Astrocyte of the spinal cord (primary cell): ENCODE results near the gene MRPL45.

Experiments
- DNase-seq: peaks from one replicate; pipeline ENCODE4 v3.0.0; 2011; ENCODE audit warnings: low read depth, low spot score
- H3K4me3 ChIP-seq: 2 replicates; pipeline ENCODE4 v1.5.1; 2011; ENCODE audit warnings: low read depth, mild to moderate bottlenecking, low read length, moderate library complexity
- CTCF ChIP-seq: IDR thresholded peaks from 2 replicates; pipeline ENCODE4 v1.5.1; 2012; ENCODE audit warnings: low read depth, mild to moderate bottlenecking, low read length, inconsistent platforms
- in situ Hi-C: cut with HindIII; loops from 2 replicates; pipeline ENCODE4 v1.10.0; 2017; ENCODE audit warnings: low sequenced_read_pairs

The MRPL45 gene

DNA sequence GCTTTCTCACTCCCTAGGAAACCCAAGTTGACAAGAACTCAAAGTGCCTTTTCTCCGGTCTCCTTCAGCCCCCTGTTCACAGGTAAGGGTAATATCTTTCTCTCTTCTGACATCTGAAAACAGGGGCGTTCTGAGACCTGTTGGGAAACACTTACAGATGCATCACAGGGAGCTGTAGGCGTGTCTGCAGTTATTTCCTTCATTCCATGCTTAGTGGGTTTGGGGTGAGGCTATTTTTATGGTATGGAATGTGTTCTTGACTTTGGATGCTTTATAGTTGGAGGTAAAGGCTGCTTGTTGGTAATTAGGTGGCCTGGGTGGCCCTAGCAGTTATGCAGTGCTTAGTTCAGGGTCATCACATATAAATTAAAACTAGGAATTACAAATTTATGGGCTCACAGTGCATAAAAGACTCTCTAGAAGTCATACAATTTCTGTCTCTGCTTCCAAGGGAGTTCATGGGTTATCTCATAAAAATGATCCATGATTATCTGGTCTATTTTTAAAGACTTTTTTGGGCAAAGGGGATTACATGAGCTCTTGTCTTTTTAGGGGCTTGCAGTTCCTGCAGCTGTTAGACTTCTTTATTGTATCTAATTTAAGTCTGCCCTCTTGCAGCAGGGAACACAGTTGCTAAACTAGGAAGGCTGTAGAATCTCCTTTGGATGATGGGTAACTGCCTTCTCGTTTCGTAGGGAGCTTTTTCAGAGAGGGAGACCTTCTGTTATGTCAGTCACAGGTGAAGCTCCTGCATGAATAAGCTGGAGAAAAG lies 64.9 kb downstream of the MRPL45 start:
- TF ChIP-seq CTCF = no peak
- no peak for DNase-seq
- H3K4me3 ChIP-seq = no peak overlapping the region
- in situ Hi-C loops = no loop called here

- H3K4me3 ChIP-seq = no peak overlapping the region
- in situ Hi-C loops = no loop called here
- TF ChIP-seq CTCF = no peak
- no peak for DNase-seq
Observed at GRCh38 chr17:38363016-38363415, 66.0 kb downstream of the MRPL45 start.

DNA sequence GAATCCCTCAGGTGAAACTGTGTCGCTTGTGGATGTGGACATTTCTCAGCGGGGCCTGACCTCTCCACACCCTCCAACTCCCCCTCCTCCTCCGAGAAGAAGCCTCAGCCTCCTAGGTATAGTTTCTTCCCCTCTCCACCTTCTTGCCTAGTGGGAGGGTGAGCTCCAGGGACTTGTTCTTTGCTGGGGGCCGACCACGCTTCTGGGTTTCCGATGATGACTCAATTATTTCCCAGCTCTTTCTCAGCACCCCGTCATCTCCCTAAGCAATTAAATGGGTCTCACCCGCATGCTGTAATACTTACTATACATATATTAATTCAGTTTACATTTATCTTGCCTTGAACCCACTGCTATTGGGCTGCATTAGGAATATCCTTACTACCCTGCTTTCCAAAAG lies 67.8 kb downstream of the MRPL45 start:
- no peak for DNase-seq
- TF ChIP-seq CTCF = no peak
- in situ Hi-C loops = no loop called here
- no peak overlapping the region for H3K4me3 ChIP-seq

DNA sequence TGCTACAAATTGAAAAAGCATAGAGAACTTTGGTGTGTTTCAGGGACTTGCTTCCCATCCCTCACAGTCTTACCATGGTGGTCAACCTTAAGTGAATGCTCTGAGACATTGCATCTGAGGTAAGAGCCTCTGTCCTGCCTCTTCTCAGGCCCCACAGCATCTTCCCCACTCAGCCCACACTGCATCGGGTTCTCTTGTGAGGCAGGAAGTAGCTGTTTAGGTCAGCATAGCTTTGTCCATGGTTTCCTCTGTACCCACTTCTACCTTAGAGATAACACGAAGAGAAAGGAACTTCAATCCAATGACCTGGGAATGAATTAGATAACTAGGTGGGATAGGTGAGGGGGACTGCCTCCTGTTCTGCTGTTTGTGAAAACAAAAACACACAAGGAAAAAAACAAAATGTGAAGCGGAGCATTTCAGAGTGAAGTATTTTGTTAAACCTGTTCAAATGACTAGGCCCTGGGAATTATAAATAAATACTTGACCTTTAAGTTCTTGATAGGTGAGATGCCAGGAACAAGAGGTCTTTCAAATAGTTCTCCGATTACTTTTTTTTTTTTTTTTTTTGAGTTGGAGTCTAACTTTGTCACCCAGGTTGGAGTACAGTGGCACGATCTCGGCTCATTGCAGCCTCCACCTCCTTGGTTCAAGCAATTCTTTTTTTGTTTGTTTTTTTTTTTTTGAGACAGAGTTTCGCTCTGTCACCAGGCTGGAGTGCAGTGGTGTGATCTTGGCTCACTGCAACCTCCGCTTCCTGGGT lies 72.3 kb downstream of the MRPL45 start:
- DNase-seq = no peak
- in situ Hi-C loops = no loop called here
- H3K4me3 ChIP-seq = no peak overlapping the region
- no peak for TF ChIP-seq CTCF
